Activated effector memory CD4-positive, alpha-beta T cell treated with anti-CD3 and anti-CD28 coated beads, Interleukin-2, amount 50 U/mL, for 16 hours (primary cell): ENCODE results near the gene RBM26.

Source experiments
- DNase-seq: peaks from one replicate; pipeline ENCODE4 v3.0.0-alpha.2; 2020

RBM26 gene

DNA sequence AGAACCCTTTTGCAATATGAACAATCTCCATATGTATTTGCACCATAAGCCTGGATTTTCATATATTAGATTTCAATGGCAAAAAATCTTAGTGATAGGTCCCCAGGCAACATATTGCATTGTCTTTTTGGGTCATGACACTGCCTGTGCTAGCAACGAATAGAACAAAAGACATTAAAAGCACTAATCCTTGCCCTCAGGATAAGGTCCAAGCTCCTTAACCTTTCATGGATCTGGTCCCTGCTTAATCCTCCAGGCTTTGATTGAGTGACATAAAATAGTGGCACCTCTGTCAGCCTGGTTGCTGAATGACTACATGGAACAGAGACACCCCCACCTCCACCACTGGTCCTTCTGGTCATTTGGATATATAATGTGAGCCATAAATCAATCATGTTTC is 134.4 kb downstream of the RBM26 start:
- no peak for DNase-seq

DNA sequence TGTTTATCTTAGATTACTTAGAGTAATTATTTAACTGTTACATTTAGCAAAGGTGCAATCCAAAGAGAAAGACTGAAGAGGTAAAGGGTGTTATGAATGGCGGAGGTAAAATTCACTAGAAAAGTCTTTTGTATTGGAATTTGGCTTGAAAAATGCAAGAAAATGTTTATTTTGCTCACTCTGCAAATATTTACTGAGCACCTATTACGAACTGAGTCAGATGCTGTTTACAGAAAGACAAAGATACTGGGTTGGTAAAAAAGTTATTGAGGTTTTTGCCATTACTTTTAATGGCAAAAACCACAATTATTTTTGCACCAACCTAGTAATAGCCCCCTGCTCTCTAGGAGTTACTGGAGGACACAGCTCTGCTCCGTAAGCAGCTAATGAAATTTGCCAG is 135.2 kb downstream of the RBM26 start:
- DNase-seq, result no peak
